GM12892 (cell line): ENCODE measurements around the gene MICAL3.

Source experiments
- POLR2A ChIP-seq: IDR thresholded peaks from 2 replicates; pipeline ENCODE4 v1.6.1; 2011; ENCODE audit warnings: low read depth, low read length, control low read depth
- POLR2AphosphoS5 ChIP-seq: IDR thresholded peaks from 2 replicates; pipeline ENCODE4 v1.6.1; 2011; ENCODE audit warnings: low read depth, low read length, control low read depth
- TAF1 ChIP-seq: IDR thresholded peaks from 2 replicates; pipeline ENCODE4 v1.6.1; 2011; ENCODE audit warnings: low read depth, mild to moderate bottlenecking, control low read depth, low read length, borderline replicate concordance

DNA sequence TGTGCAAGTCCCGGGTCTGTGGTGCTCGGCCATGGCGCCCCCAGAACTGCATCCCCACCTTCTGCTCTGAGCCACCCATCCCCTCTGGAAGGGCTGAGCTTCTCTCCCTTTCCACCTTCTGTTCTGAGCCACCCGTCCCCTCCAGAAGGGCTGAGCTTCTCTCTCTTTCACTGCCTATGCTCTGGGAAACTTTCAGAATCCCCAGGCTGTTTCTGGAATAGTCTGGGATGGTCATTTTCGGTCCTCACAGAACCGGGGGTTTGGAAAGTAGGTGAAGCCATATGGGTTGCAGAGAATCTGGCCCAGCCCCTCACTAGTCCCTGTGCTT, 246.7 kb downstream of the MICAL3 start:
- no peak for TF ChIP-seq TAF1
- no peak for TF ChIP-seq POLR2A
- no peak for TF ChIP-seq POLR2AphosphoS5
